ENCODE measurements around the gene TSKU.
"Not testable (repeated sequence)": the region's sequence is repeated elsewhere in the genome, so short reads cannot be mapped to it uniquely, and the experiment has no call there.

The TSKU gene

GRCh38 chr11:76800466-76801200 lies 17.5 kb downstream of the TSKU start:
- DNase-seq (ENCODE audit: low read depth in 2 of 3, low spot score in 2 of 3) = no peak

GRCh38 chr11:76801225-76801624 lies 18.1 kb downstream of the TSKU start:
- no peak for DNase-seq (ENCODE audit: low read depth in 2 of 3, low spot score in 2 of 3)

- DNase-seq (ENCODE audit: low read depth in 2 of 3, low spot score in 2 of 3) = no peak
These were observed 18.6 kb downstream of the TSKU start for GRCh38 chr11:76801736-76802135.

GRCh38 chr11:76802151-76802550 lies 19.0 kb downstream of the TSKU start:
- no peak for DNase-seq (ENCODE audit: low read depth in 2 of 3, low spot score in 2 of 3)

GRCh38 chr11:76802621-76803020 lies 19.5 kb downstream of the TSKU start:
- DNase-seq (ENCODE audit: low read depth in 2 of 3, low spot score in 2 of 3) = no peak

- DNase-seq (ENCODE audit: low read depth in 2 of 3, low spot score in 2 of 3) = no peak
These were observed 19.9 kb downstream of the TSKU start for GRCh38 chr11:76803023-76803422.

- peak in 2 of 3 experiments; percentile 49 to 50 for DNase-seq (ENCODE audit: low read depth in 2 of 3, low spot score in 2 of 3)
These were observed 20.9 kb downstream of the TSKU start for GRCh38 chr11:76803811-76804600.

GRCh38 chr11:76805206-76805913 lies 22.2 kb downstream of the TSKU start:
- no peak for DNase-seq (ENCODE audit: low read depth in 2 of 3, low spot score in 2 of 3)

GRCh38 chr11:76806131-76806530 lies 23.0 kb downstream of the TSKU start:
- DNase-seq (ENCODE audit: low read depth in 2 of 3, low spot score in 2 of 3) = no peak

GRCh38 chr11:76806608-76807205 lies 23.6 kb downstream of the TSKU start:
- DNase-seq (ENCODE audit: low read depth in 2 of 3, low spot score in 2 of 3) = no peak

GRCh38 chr11:76807206-76807875 lies 24.2 kb downstream of the TSKU start:
- DNase-seq (ENCODE audit: low read depth in 2 of 3, low spot score in 2 of 3) = peak in 1 of 3 experiments; percentile 72

- no peak for DNase-seq (ENCODE audit: low read depth in 2 of 3, low spot score in 2 of 3)
These were observed 25.0 kb downstream of the TSKU start for GRCh38 chr11:76808171-76808570.

- no peak for DNase-seq (ENCODE audit: low read depth in 2 of 3, low spot score in 2 of 3)
These were observed 25.8 kb downstream of the TSKU start for GRCh38 chr11:76808996-76809395.

- no peak for DNase-seq (ENCODE audit: low read depth in 2 of 3, low spot score in 2 of 3)
These were observed 27.1 kb downstream of the TSKU start for GRCh38 chr11:76810151-76810853.

- DNase-seq (ENCODE audit: low read depth in 2 of 3, low spot score in 2 of 3) = no peak
These were observed 28.1 kb downstream of the TSKU start for GRCh38 chr11:76811259-76811658.

- DNase-seq (ENCODE audit: low read depth in 2 of 3, low spot score in 2 of 3) = no peak
These were observed 31.3 kb downstream of the TSKU start for GRCh38 chr11:76814414-76814813.

- DNase-seq (ENCODE audit: low read depth in 2 of 3, low spot score in 2 of 3) = not testable (repeated sequence)
These were observed 32.5 kb downstream of the TSKU start for GRCh38 chr11:76815678-76816077.

- DNase-seq (ENCODE audit: low read depth in 2 of 3, low spot score in 2 of 3) = no peak
These were observed 37.0 kb downstream of the TSKU start for GRCh38 chr11:76820184-76820566.

- DNase-seq (ENCODE audit: low read depth in 2 of 3, low spot score in 2 of 3) = not testable (repeated sequence)
These were observed 38.2 kb downstream of the TSKU start for GRCh38 chr11:76821396-76821795.

- DNase-seq (ENCODE audit: low read depth in 2 of 3, low spot score in 2 of 3) = no peak
These were observed 39.2 kb downstream of the TSKU start for GRCh38 chr11:76822406-76822805.
